Stimulated activated naive CD4-positive, alpha-beta T cell treated with Interleukin-2 at 50 U/mL for 16 hours (primary cell): ENCODE measurements around the gene KCNE4.
"Not testable (repeated sequence)": the region's sequence is repeated elsewhere in the genome, so short reads cannot be mapped to it uniquely, and the experiment has no call there.

Source experiments
- DNase-seq: peaks from one replicate; lab custom pipeline; 2025; lab: John Stamatoyannopoulos, UW

The KCNE4 gene

DNA sequence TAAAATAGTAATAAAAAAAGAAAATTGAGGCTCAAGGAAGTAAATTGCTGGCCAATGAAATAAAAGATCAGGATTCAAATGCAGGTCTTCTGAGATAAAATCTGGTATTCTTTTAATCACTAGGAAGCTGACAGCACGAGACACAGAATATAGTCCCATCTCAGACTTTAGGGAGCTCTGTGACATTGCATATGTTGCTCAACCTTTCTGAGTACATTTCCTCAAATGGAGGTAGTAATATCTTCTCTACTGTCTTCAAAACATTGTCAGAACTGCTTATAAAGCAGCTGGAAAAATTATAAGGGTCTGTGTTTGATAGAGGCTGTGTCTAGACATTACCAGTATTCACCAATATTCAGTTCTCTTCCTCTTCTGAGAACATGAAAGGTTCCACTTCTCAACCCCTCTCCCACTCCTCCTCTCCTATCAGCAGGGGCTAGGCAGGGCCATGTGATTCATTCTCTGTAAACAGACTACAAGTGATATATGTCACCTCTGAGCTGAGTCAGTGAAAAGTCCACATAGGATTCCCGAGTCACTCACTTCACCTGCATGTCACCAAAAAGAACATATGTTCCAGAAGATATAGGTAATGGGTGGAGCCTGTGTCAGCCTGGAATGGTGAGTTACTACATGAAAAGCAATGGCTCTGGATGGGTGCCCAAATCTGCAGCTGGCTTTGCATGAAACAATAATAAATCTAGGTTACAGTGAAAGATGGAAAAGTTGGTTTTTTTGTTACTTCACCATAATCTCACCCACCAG is 7.1 kb downstream of the KCNE4 start:
- DNase-seq: no peak

DNA sequence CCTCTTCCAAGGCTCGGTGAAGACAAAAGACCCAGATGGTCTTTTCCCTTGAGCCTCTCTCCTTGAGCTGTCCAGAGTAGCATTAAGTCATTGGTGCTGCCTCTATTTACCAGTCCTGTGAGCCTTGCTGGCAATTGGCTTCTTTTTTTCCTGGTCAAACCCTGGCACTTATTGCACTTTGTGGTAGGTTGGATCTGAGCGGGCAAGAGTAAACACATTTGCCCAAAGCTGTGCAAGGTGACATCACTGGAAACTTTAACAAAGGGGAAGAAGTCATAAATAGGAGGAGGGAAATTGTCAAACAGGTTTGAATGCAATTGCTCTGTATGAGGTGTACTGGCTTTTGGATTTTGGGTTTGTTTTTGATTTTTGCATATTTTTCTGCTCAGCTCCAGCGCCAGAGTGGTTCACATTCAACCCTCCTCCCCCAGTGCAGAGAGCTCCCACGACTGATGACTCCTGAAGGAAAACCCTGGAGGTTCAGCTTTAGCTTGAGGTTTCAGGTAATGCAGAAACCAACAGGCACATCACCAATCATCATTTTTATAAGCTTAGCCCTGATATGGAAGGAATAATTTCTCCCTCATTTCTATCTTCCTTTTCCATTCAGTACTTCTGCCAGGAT is 8.3 kb downstream of the KCNE4 start:
- DNase-seq: no peak

DNA sequence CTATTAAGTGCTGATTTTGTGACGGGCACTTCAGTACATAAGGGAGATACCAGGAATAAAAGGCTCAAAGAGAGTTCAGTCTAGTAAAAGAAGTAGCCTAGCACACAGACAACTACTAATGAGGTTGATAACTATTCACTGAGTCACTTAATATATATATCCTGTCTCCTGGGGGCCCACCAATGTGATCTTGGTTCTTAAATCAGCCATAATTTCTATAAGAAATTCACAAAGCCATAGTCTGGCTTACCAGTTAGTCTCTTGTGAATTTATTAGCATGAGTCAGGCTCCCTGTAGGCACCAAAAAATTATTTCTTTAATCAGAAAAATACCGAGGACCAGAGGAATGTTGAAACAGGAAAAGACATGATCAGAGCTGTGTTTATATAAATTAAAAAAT is 10.4 kb downstream of the KCNE4 start:
- DNase-seq: no peak

DNA sequence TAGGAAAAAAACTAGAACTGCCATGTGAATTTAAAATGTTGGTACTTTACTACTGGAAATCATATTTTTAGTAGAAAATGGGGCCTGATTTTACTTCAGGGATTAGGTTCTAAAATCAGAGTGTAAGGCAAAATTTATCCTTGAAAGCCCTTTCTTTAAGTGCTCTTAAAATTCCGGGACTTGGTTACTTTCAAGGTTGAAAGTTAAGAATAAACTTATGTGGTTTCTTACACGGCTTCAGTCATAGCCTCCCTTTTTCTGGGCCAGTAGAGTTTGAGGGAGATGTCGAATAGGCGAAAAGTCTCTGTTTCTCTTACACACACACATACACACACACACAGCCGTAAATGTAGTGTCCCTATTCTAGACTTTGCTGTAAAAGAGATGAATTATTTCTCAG is 13.1 kb downstream of the KCNE4 start:
- DNase-seq: no peak

DNA sequence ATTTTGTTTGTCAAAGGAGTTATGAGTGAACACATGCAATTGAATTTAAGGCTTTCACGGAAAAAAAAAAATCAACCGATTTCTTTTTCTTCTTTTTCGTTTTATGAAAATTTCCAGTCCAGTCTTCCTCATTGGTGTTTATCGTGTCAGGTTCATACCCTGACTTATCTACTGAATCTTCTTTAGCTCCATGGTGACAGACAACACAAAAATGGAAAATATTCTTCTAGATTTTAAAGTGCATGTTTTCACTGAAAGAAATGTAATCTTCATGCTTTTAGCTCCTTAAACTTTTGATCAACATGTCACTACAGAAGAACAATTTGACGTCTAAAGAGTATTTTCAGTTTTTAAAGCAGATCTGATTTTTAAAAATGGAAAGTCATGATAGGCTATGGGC is 14.7 kb downstream of the KCNE4 start:
- DNase-seq: no peak

DNA sequence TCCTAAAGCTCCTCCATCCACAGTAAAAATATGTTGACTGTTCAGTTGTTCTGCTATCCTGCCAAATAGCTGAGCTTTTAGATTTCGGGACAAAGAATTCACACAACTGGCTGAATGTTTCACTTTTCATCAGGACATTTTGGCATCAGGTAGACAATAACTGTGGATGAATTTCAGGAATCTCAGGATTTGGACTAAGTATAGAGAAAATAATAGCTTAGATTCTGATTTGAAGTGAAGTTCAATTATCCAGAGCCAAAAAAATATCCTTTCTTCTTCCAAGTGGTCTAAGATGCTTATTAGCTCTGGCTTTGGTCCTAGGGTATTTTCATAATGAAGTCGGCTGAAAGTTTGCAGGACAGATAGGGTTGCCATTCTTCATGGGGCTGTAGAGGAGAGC is 16.1 kb downstream of the KCNE4 start:
- DNase-seq: no peak

DNA sequence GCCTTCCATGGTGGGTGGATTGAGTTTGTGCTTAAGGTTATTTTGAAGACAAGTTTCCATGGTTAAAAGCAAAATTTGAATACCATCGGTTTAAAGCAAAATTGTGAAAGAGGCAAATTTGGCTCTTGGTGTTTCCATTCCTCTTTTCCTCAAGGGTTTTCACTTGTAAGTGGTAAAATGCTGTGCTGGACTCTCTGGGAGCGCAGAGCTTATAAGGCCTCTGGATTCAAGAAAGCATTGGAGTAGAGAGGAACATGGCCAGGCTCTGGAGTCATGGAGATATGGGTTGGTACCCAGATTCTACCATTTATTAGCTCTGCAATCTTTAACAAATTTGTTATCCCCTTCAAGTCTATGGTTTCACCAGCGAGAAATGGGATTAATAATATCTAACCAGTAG is 17.5 kb downstream of the KCNE4 start:
- no peak for DNase-seq

DNA sequence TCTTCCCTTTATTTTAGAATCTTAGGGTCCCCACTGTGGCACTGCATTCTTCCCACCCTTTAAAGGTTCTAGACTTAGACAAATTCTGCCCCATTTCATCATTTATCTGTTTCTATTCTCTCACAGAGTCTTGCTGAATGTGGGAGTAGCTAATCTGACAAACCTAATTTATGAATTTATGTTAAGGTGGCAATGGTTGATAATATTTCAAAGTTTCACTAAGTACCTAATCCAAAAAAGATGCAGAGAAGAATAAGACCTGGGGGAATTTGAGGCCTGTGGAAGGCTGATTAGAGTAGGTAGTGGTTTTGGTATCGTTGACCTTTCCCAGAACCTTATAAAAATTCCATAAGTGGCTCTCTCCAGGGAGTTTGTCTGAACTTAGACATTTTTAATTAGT is 18.0 kb downstream of the KCNE4 start:
- DNase-seq: no peak

DNA sequence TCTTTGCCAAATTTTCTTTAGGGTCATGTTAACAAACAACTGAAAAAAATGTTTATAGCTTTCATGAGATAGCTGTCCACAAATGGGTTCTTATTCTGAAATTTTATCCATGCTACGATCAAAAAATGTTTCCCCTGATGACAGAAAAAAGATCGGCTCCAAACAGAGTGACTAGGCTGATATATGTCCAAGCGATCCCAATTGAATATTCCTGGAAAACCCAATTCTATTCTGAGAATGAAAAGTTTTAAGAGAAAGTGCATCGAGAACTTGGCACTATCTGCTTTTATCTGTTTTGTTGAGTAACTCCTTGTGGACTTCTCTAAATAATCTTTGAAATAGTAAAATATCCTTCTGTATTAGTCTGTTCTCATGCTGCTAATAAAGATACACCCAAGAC is 19.1 kb downstream of the KCNE4 start:
- no peak for DNase-seq

DNA sequence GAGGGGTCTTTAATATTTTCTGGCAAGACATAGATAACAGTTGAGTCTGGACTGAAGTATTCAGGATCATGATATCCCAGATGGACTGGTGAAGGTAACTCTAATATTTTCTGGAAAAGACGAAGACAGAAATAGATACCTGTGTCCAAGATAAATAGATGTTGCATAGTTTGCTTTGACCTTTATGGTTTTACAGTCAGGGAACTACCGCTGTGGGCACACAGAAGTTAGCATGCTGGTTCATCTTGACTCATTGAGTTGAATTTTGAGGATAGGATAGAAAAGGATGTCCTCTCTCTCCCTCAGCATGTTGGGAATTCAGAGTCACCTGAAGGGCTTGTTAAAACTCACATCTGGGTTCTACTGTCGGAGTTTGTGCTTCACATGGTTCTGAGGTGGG is 20.8 kb downstream of the KCNE4 start:
- DNase-seq: no peak

DNA sequence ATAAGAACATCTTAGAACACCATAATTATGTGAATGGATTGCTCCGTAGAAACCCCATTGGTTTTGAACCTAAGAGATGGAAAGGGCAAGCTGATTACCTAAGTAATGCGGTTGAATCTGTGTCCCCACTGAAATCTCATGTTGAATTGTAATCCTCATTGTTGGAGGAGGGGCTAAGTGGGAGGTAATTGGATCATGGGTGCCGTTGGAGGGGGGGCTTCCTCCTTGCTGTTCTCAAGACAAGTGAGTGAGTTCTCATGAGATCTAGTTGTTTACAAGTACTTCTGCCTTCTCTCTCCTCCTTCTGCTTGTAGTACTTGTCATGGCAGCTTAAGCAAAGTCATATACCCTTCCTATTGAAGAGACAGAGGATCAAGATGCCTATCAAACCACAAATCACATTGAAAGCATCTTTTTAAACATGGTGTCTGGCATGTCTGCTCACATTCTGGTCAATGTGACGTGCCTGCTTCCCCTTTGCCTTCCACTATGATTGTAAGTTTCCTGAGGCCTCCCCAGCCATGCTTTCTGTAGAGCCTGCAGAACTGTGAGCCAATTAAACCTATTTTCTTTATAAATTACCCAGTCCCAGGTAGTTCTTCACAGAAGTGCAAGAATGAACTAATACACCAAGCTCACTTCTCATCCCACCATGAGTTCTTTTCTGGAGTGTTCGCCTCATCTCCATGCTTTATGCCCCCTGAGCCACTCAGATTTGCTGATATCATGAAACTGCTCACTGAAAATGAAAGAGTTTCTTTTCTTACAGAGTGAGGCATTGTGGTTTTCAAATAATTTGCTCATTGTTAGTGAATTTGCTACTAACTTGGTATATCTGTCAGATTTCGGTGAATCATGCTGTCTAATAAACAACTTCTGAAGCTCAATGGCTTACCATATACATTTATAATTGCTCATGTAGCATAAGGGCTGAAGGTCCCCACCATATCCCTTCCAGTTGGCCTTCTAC is 23.6 kb downstream of the KCNE4 start:
- DNase-seq: no peak

DNA sequence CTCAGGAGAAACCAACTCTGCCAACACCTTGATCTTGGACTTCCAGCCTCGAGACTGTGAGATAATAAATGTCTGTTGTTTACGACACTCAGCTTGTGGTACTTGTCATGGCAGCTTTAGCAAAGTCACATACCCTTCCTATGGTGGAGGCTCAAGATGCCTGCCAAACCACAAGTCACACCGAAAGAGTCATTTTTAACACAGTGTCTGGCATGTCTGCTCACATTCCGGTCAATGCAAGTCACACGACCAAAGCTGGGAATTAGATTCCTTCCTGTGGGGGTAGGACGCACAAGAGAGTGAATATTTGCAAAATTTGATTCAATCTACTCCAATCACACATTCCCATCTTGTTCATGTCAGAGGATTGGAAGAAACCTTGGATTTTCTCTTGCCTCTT is 24.6 kb downstream of the KCNE4 start:
- DNase-seq: no peak

DNA sequence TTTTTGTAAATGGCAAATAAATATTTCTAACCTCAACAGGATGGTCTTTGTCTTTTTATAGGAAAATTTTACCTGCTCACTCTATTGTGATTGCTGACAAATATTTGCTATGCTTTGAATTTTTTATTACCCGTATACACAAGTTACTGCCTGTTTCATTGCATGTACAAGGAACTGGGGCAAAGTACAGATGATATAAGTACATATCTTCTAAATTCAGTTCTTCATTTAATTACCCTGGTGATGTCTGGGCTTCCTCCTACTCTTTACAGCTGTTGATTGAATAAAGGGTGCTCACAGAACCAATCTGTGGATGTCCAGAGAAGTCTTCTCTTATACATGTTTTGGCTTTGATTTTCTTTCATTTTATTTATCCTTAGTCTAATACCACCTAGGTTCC is 26.5 kb downstream of the KCNE4 start:
- DNase-seq: no peak

DNA sequence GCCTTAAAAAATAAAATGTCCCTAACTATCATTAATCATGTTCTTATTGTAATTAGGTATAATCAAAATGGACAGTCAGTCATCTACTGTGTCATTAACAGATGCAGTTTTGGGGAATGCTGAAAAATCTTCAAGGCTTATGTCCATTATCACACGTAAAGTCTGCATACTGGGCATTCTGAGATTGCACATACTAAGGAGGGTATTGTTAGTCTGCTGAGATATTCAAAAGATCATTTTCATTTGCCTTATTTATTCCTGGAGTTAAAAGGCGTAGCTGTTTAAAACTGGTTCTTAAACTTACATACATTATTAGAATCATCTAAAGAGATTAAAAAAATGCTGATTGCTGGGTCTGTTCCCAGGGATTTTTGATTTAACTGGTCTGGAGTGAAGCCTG is 27.4 kb downstream of the KCNE4 start:
- no peak for DNase-seq

DNA sequence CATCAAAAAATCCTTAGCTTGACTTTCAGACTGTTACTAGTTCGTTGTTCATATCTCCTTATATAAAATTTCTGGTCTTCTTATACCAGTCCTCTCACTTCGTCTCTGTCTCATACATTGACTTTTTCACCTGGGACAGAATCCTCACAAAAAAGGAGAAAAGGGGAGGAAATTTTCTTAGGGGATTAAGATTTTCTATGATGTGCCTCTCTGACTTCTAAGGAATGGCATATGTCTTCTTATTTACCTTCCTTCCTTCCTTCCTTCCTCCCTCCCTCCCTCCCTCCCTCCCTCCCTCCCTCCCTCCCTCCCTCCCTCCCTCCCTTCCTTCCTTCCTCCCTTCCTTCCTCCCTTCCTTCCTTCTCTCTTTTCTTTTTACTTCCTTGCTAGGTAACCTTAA is 27.9 kb downstream of the KCNE4 start:
- DNase-seq: no peak

DNA sequence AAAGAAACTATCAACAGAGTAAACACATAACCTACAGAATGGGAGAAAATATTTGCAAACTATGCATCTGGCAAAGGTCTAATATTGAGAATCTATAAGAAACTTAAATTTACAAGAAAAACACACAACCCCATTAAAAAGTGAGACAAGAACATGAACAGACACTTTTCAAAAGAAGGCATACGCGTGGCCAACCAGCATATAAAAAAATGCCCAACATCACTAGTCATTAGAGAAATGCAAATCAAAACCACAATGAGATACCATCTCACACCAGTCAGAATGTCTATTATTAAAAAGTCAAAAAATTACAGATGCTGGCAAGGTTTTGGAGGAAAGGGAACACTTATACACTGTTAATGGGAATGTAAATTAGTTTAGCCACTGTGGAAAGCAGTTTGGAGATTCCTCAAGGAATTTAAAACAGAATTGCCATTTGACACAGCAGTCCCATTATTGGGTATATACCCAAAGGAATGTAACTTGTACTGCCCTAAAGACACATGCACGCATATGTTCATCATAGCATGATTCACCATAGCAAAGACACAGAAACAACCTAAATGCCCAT is 28.9 kb downstream of the KCNE4 start:
- not testable (repeated sequence) for DNase-seq

DNA sequence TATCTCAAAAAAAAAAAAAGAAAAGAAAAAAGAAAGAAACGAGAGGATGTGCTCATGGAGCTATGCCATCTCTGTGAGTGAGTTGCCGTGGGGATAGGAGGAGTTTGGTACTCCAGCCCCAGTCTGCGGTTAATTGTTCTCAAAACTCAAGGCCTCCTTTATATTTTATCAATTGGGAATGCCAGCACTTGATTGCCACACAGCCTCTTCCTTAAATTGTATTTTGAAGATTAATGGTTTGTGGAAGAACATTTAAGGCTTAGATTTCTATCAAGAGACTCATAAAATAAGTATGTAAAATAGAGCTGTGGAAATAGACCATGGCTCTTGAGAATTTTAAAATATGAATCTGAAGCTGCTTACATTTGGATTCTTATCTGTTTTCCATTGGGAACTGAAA is 29.8 kb downstream of the KCNE4 start:
- no peak for DNase-seq

DNA sequence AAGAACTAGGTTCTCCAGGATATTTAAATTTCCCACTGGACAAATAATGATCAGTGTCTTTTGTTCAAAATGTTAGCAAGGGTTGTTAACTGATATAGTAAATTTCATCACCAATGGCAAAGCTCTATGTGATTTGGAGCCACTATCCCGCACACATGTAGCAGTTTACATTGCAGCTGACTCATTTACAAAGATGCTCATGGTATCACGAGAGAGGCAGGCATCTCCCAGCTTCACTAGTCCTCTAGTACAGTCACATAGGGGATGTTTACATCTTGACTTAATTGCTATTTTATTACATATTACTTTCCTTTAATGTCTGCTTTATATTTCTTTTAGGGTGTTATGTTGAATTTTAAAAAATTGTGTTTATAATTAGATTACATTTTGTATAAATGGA is 30.7 kb downstream of the KCNE4 start:
- DNase-seq: no peak

DNA sequence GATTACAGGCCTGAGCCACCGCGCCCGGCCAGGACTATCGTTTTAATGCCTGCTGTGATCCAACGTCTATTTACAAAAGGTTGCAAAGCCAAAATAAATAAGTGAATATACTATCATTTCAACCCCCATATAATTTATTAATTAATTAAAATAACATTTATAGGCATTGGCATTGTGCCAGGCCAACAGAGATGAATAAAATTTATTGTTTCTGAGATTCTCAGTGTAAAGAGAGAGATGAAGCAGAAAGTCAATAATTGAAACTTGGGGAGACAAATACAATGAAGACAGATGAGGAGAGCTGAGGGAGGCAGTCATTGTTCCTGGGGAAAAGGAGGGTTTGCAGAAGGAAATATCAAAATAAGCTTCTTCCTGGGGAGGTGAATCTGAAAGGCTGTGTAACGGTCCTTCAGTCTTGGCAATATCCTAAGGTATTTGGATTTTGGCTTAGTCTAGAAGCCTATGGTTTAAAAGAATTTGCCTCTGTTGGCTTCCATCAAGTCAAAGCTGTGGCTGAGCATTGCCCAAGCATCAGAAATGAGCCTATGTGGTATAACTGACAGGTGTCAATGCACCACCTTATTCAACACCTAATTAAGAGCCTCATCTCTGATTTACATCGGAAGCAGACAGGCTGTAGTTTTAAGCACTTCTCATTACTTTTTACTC is 31.5 kb downstream of the KCNE4 start:
- DNase-seq: no peak

DNA sequence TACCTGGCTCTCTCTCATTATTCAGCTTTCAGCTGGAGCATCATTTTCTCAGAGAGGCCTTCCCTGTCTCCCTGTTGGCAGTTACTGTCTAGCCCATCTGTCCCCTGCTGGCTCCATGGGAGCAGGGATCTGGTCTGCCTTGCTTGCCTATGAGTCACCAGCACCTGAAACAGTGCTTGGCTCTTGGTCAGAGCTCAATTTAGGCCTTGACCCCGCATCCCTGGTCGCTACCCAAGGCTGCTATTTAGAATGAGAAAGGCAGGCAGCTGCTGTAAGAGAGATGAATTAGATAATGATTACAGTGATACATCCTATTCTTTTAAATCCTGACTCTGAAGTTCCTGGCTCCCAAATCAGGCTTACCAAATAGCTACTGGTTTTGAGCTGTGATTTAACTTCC is 32.9 kb downstream of the KCNE4 start:
- DNase-seq: no peak

DNA sequence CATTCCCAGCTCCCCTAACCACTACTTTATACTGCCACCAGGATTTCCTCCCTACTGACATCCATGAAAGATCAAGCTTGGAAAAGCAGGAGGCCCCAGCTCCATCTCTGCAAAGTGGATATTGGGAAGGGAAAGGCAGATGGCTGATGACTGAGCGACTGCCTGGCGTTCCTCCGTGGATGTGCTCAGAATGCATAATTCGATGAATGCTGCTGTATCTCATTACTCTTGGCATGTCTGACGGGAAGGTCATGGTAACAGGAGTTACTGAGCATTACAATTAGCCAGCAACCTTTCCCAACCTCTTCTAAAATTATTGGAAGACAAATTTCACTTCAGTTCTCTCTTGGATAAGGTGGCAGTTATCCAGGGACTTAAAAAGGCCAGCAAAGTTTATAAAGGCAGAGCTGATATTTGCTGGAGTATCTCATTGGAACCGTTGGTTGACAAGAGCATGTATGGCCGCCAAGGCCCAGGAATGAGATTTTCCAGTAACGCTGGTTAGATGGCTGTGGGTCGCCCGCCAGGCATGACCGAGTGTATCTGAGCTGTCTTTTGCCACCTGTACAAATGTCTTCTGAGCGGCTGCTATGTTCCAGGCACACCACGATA is 34.5 kb downstream of the KCNE4 start:
- no peak for DNase-seq

DNA sequence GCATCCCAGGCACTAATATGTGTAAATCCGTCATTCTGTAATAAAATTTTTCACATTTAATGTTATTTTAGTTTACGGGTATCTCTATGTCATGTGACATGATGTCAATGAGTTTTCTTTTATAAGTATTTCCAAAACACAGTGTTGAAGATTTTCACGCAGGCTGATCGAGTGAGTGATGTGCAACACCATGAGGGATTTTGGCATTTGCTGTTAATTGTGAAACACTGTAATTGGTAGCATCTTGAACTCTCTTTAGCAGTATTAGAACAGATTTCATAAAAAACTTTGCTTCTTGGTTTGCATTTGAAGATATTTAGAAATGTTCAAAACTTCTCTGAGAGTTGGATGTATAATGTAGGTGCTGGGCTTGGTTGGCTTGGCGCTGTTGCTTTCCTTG is 35.5 kb downstream of the KCNE4 start:
- DNase-seq: no peak
